Testis (tissue), 2 donors: ENCODE data around the gene ROR2.

Experiments used
- POLR2A ChIP-seq: fragments of 450-650 bp; IDR thresholded peaks from one replicate; pipeline ENCODE4 v1.6.1; 2017; ENCODE audit warnings: antibody characterized with exemption, mild to moderate bottlenecking, moderate library complexity
- TF ChIP-seq, protein P1 (sequence below), 3 experiments: fragments of 450-650 bp in 2 of 3; fragments of 200-600 bp in 1 of 3; sonication (generic) in 1 of 3; IDR thresholded peaks; one replicate each; pipeline ENCODE4 v1.5.1; 2016 to 2019; ENCODE audit warnings: antibody characterized with exemption in 3 of 3, mild to moderate bottlenecking in 2 of 3, moderate library complexity in 1 of 3

DNA sequence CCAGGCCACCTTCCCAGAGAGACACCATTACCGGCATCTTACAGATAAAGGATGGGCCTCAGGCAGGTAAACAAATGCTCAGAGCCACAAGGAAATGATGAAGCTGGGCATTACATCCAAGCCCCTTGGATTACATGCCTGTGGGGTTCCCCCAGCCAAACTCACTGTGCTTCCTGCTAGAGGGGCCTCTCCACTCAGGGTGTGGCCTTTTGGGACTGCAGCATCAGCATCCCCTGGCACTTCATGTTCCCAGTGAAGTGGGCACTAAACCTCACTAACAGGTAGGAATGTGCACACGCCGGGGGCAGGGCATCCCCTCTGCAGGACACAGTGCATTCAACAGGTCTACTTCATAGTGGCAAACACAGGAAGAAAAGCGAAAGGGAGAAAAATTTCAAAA, 125.9 kb downstream of the ROR2 start:
- TF ChIP-seq, protein P1, sequence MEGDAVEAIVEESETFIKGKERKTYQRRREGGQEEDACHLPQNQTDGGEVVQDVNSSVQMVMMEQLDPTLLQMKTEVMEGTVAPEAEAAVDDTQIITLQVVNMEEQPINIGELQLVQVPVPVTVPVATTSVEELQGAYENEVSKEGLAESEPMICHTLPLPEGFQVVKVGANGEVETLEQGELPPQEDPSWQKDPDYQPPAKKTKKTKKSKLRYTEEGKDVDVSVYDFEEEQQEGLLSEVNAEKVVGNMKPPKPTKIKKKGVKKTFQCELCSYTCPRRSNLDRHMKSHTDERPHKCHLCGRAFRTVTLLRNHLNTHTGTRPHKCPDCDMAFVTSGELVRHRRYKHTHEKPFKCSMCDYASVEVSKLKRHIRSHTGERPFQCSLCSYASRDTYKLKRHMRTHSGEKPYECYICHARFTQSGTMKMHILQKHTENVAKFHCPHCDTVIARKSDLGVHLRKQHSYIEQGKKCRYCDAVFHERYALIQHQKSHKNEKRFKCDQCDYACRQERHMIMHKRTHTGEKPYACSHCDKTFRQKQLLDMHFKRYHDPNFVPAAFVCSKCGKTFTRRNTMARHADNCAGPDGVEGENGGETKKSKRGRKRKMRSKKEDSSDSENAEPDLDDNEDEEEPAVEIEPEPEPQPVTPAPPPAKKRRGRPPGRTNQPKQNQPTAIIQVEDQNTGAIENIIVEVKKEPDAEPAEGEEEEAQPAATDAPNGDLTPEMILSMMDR (IDR thresholded peaks at IDR 0.05) = no peak
- no peak for TF ChIP-seq POLR2A
